ENCODE measurements around the gene AKAP13.
"Not testable (repeated sequence)": the region's sequence is repeated elsewhere in the genome, so short reads cannot be mapped to it uniquely, and the experiment has no call there.

GRCh38 chr15:85796371-85796770, 416.0 kb downstream of the AKAP13 start:
- TF ChIP-seq CTCF (IDR thresholded peaks at IDR 0.05; ENCODE audit: control extremely low read depth in 1 of 3, insufficient read depth in 1 of 3, low read depth in 1 of 3, low read length in 3 of 3); SP2 (IDR thresholded peaks at IDR 0.05; ENCODE audit: low read length): not testable (repeated sequence)

Measured in H1 (cell line).